Measurements from ENCODE around the gene ERFL.

ERFL gene

GRCh38 chr19:41913538-41914423 lies 14.5 kb downstream of the ERFL start:
- DNase-seq (ENCODE audit: low read depth): no peak

- no peak for DNase-seq (ENCODE audit: low read depth)
These were observed 15.2 kb downstream of the ERFL start for GRCh38 chr19:41912899-41913537.

GRCh38 chr19:41911889-41912731 lies 16.1 kb downstream of the ERFL start:
- no peak for DNase-seq (ENCODE audit: low read depth)

GRCh38 chr19:41910992-41911888 lies 17.0 kb downstream of the ERFL start:
- DNase-seq (ENCODE audit: low read depth): no peak

GRCh38 chr19:41910240-41910991 lies 17.8 kb downstream of the ERFL start:
- no peak for DNase-seq (ENCODE audit: low read depth)

GRCh38 chr19:41909706-41910105 lies 18.5 kb downstream of the ERFL start:
- no peak for DNase-seq (ENCODE audit: low read depth)

- DNase-seq (ENCODE audit: low read depth): no peak
These were observed 19.4 kb downstream of the ERFL start for GRCh38 chr19:41908724-41909464.

- DNase-seq (ENCODE audit: low read depth): no peak
These were observed 20.1 kb downstream of the ERFL start for GRCh38 chr19:41907994-41908615.

GRCh38 chr19:41906916-41907680 lies 21.2 kb downstream of the ERFL start:
- no peak for DNase-seq (ENCODE audit: low read depth)

GRCh38 chr19:41906271-41906670 lies 22.0 kb downstream of the ERFL start:
- no peak for DNase-seq (ENCODE audit: low read depth)

GRCh38 chr19:41905273-41906002 lies 22.8 kb downstream of the ERFL start:
- no peak for DNase-seq (ENCODE audit: low read depth)

- DNase-seq (ENCODE audit: low read depth): no peak
These were observed 24.0 kb downstream of the ERFL start for GRCh38 chr19:41904118-41904870.

- no peak for DNase-seq (ENCODE audit: low read depth)
These were observed 24.9 kb downstream of the ERFL start for GRCh38 chr19:41903193-41903953.

- DNase-seq (ENCODE audit: low read depth): no peak
These were observed 25.7 kb downstream of the ERFL start for GRCh38 chr19:41902594-41902993.

- no peak for DNase-seq (ENCODE audit: low read depth)
These were observed 26.4 kb downstream of the ERFL start for GRCh38 chr19:41901707-41902360.

GRCh38 chr19:41898235-41898634 lies 30.0 kb downstream of the ERFL start:
- DNase-seq (ENCODE audit: low read depth): no peak
